Adrenal gland (tissue), 12 donors: ENCODE data around the gene ALG1. TPM values are rescaled to one million over a fixed set of nuclear protein-coding genes. Genes with fewer than 3 reads are reported as not detected.
A peak's percentile ranks its signal among the peaks of the same experiment; 100 is the strongest.
"Not testable (repeated sequence)": the region's sequence is repeated elsewhere in the genome, so short reads cannot be mapped to it uniquely, and the experiment has no call there.

ENCODE experiments used
- DNase-seq, 7 donors: peaks; one replicate each; pipeline ENCODE4 v3.0.0-alpha.2; 2019 to 2020
- H3K27ac ChIP-seq, 5 donors: fragments of 200-600 bp; sonication (generic) in 4 of 5; 1 replicate in 3 of 5; 2 replicates in 2 of 5; pipeline versions ENCODE4 v1.5.1 to v1.8.0; 2016 to 2020; ENCODE audit warnings: mild to moderate bottlenecking in 1 of 5
- H3K27me3 ChIP-seq: fragments of 200-600 bp; 2 replicates; pipeline ENCODE4 v1.8.0; 2021
- H3K36me3 ChIP-seq, 2 donors: fragments of 200-600 bp; replicated peaks in 1 of 2; 1 replicate in 1 of 2; 2 replicates in 1 of 2; pipeline versions ENCODE4 v1.5.1 to v1.8.0; 2018 to 2022
- H3K4me1 ChIP-seq, 2 donors: fragments of 200-600 bp; replicated peaks in 1 of 2; 1 replicate in 1 of 2; 2 replicates in 1 of 2; pipeline versions ENCODE4 v1.5.1 to v1.8.0; 2018 to 2021
- H3K4me3 ChIP-seq, 4 donors: fragments of 200-600 bp; sonication (generic) in 3 of 4; one replicate each; pipeline ENCODE4 v1.5.1; 2016 to 2018
- H3K9me3 ChIP-seq, 3 donors: fragments of 200-600 bp; sonication (generic) in 1 of 3; replicated peaks in 1 of 3; 1 replicate in 2 of 3; 2 replicates in 1 of 3; pipeline versions ENCODE4 v1.5.1 to v1.8.0; 2016 to 2021
- POLR2A ChIP-seq, 2 donors: fragments of 450-650 bp; IDR thresholded peaks; one replicate each; pipeline ENCODE4 v1.6.1; 2017; ENCODE audit warnings: antibody characterized with exemption in 2 of 2, mild to moderate bottlenecking in 2 of 2, moderate library complexity in 1 of 2
- WGBS, 4 donors: extraction: QIAGEN DNeasy Blood & Tissue Kit in 2 of 4; methylation state at CpG; one replicate each; pipeline versions ENCODE4 v1.1.5 to v1.1.7; 2013 to 2017; 5-methylcytosine and 5-hydroxymethylcytosine counted together
- intact Hi-C, 2 donors: fragments of 100-400 bp; cut with DNase I; formaldehyde crosslinking; loops; one replicate each; pipeline versions ENCODE4 v1.14.1 to v1.15.0; 2022 to 2023
- polyA plus RNA-seq, 3 donors: library from polyadenylated mRNA; stranded (reverse); fragments of 200-250 nt in 2 of 3; fragments of 350-450 nt in 1 of 3; fragmentation: Illumina TruSeq in 1 of 3; extraction: RNeasy Lipid Tissue Mini Kit (QIAGEN cat#74804) in 1 of 3; gene quantifications; one replicate each; pipeline ENCODE4 v1.2.3, GENCODE V29; 2013 to 2014
- total RNA-seq, 9 donors: library from RNA; depleted of rRNA in 4 of 9; stranded (reverse); fragments of >200 nt in 4 of 9; fragments of 120-200 nt in 1 of 9; fragmentation: NEBNext Ultra II Directional in 1 of 9; extraction: Animal tissue kit (Norgen Biotek cat#: 25700) in 1 of 9; gene quantifications; one replicate each; pipeline versions ENCODE4 v1.1.0 to v1.2.4, GENCODE V29; 2013 to 2023
- TF ChIP-seq, protein P1 (sequence below), 6 experiments: fragments of 450-650 bp in 4 of 6; fragments of 200-600 bp in 2 of 6; sonication (generic) in 1 of 6; IDR thresholded peaks; 1 replicate in 5 of 6; 2 replicates in 1 of 6; pipeline versions ENCODE4 v1.5.1 to v1.8.0; 2016 to 2021; ENCODE audit warnings: antibody characterized with exemption in 6 of 6, mild to moderate bottlenecking in 2 of 6, moderate library complexity in 1 of 6
- donor health status: healthy with polysubstance abuse.
- donor health status: Bipolar disorder and iron deficiency.
- donor health status: DM: yes; HTN: yes; CAD: no.
- donor health status: DM: no; HTN: no; CAD: no.
- donor health status: DM: no; HTN: no; CAD: no.
- donor health status: DM: yes; HTN: yes; CAD: no.

ALG1 gene
- total and polyA plus RNA-seq, 12 donors, result 19.2 to 207 (median 41.3) TPM

GRCh38 chr16:5108505-5109158, 37.0 kb downstream of the ALG1 start:
- Histone ChIP-seq H3K27ac (no peak overlapping the region), H3K27me3 (no peaks in the 10 kb centered on the region), H3K9me3 (no peaks in the 10 kb centered on the region), H3K4me1 (no peaks in the 10 kb centered on the region), H3K36me3 (no peaks in the 10 kb centered on the region), H3K4me3 (no peak overlapping the region)
- TF ChIP-seq POLR2A (IDR thresholded peaks at IDR 0.05), result no peak
- TF ChIP-seq, protein P1, sequence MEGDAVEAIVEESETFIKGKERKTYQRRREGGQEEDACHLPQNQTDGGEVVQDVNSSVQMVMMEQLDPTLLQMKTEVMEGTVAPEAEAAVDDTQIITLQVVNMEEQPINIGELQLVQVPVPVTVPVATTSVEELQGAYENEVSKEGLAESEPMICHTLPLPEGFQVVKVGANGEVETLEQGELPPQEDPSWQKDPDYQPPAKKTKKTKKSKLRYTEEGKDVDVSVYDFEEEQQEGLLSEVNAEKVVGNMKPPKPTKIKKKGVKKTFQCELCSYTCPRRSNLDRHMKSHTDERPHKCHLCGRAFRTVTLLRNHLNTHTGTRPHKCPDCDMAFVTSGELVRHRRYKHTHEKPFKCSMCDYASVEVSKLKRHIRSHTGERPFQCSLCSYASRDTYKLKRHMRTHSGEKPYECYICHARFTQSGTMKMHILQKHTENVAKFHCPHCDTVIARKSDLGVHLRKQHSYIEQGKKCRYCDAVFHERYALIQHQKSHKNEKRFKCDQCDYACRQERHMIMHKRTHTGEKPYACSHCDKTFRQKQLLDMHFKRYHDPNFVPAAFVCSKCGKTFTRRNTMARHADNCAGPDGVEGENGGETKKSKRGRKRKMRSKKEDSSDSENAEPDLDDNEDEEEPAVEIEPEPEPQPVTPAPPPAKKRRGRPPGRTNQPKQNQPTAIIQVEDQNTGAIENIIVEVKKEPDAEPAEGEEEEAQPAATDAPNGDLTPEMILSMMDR (IDR thresholded peaks at IDR 0.05), result no peak
- intact Hi-C loops, result no loop called here
- no peak for DNase-seq
- 57 to 91% (median 87%) methylated on average over 1 to 27 of the region's 27 CpGs for WGBS, 4 donors

- intact Hi-C loops, H3K9me3 ChIP-seq, H3K4me1 ChIP-seq, H3K4me3 ChIP-seq, H3K27ac ChIP-seq, DNase-seq, H3K36me3 ChIP-seq, H3K27me3 ChIP-seq: not testable (repeated sequence)
- 80 to 95% (median 81%) methylated on average over 9 to 10 of the region's 10 CpGs for WGBS, 4 donors
Observed at GRCh38 chr16:5110933-5111332, 39.3 kb downstream of the ALG1 start.

GRCh38 chr16:5116780-5117295, 45.2 kb downstream of the ALG1 start:
- H3K9me3 ChIP-seq, H3K36me3 ChIP-seq, H3K27me3 ChIP-seq, H3K4me1 ChIP-seq, intact Hi-C loops, H3K4me3 ChIP-seq, DNase-seq: not testable (repeated sequence)
- WGBS, 4 donors, result 47 to 64% (median 58%) methylated on average over 9 to 10 of the region's 10 CpGs
- peak overlapping the region in 1 of 5 donors; percentile 38 for H3K27ac ChIP-seq

- peak overlapping the region in 1 of 5 donors; percentile 38 for H3K27ac ChIP-seq
- DNase-seq, result peak in 4 of 7 donors; percentile 28 to 82 (median 36)
- H3K36me3 ChIP-seq, H3K27me3 ChIP-seq, H3K9me3 ChIP-seq, intact Hi-C loops, H3K4me3 ChIP-seq, H3K4me1 ChIP-seq: not testable (repeated sequence)
- WGBS, 4 donors, result 32 to 44% (median 35%) methylated on average over 9 to 20 of the region's 20 CpGs
Observed at GRCh38 chr16:5117300-5118087, 45.9 kb downstream of the ALG1 start.

- 75 to 85% (median 81%) methylated on average over 3 of the region's 3 CpGs for WGBS, 4 donors
- H3K27ac ChIP-seq, intact Hi-C loops, H3K4me1 ChIP-seq, H3K36me3 ChIP-seq, H3K4me3 ChIP-seq, H3K9me3 ChIP-seq, DNase-seq, H3K27me3 ChIP-seq: not testable (repeated sequence)
Observed at GRCh38 chr16:5131467-5132004, 59.9 kb downstream of the ALG1 start.

DNA sequence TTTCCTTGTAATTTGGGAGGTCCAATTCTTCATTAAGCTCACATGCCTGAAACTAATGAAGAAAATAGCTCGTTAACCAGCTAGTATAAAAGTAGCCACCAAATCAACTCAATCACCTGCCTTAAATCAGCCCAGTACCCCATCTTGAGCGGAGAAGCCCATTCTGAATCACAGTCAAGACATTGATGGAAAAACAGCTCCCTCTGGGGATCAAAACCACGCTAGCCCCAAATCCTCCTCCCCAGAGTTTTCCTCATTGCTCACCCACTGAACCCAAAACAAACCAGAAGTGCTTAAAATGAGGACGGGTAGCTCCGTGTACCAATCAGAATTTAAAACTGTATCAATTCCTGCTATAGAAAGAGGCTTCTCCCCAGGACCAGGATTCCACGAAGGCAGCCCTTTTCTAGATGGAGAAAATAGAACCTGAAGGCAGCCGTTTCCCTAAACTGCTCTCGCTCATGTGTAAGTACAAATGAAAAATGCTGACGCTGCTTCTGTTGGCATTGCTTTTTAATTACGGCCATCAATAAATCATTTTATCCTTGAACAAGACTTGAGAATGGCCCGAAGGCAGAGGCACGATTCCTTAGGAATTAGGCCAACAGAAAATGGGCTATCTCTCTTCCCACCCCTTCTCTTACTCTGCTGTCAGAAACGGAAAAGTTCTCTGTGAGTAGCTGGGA, 61.4 kb downstream of the ALG1 start:
- H3K4me1 ChIP-seq, intact Hi-C loops, H3K9me3 ChIP-seq, H3K27me3 ChIP-seq, DNase-seq, H3K36me3 ChIP-seq, H3K4me3 ChIP-seq, H3K27ac ChIP-seq: not testable (repeated sequence)
- WGBS, 4 donors, result 28 to 40% (median 33%) methylated on average over 12 to 13 of the region's 13 CpGs

GRCh38 chr16:5134739-5135452, 63.3 kb downstream of the ALG1 start:
- 47 to 57% (median 50%) methylated on average over 10 to 13 of the region's 13 CpGs for WGBS, 4 donors
- H3K9me3 ChIP-seq, H3K4me3 ChIP-seq, H3K27me3 ChIP-seq, intact Hi-C loops, H3K27ac ChIP-seq, H3K36me3 ChIP-seq, H3K4me1 ChIP-seq: not testable (repeated sequence)
- peak in 4 of 7 donors; percentile 11 to 30 (median 24) for DNase-seq
